MCF 10A (cell line): ENCODE data around the gene ITPA. TPM values are rescaled to one million over a fixed set of nuclear protein-coding genes. Genes with fewer than 3 reads are reported as not detected.

Experiments used
- BruUV-seq: library from RNA; stranded (reverse); fragments of 400-500 nt; replicated peaks from 2 replicates; lab custom pipeline; 2021; lab: Mats Ljungman, UMichigan
- CTCF ChIA-PET: fragments of 300-600 bp; sonication (Branson Sonifier 250); formaldehyde crosslinking; extraction: SDS; loops from one replicate; lab custom pipeline; 2021; ENCODE audit warnings: antibody characterized with exemption, inconsistent platforms; lab: Yijun Ruan, JAX
- POLR2A ChIA-PET: fragments of 300-600, 350-650 bp; sonication (Branson Sonifier 250); formaldehyde crosslinking; extraction: SDS; loops from one replicate; lab custom pipeline; 2020; ENCODE audit warnings: antibody characterized with exemption, inconsistent platforms; lab: Yijun Ruan, JAX
- DNase-seq: peaks from one replicate; pipeline ENCODE4 v3.0.0-alpha.2; 2018; ENCODE audit not compliant: unreplicated experiment
- H3K27ac Mint-ChIP-seq: one replicate; pipeline ENCODE4 v1.8.0; 2022; ENCODE audit warnings: mild to moderate bottlenecking, low read depth, mixed read lengths; ENCODE audit not compliant: unreplicated experiment
- H3K27me3 Mint-ChIP-seq: one replicate; pipeline ENCODE4 v1.8.0; 2022; ENCODE audit warnings: mixed read lengths; ENCODE audit not compliant: insufficient read depth, unreplicated experiment
- H3K36me3 Mint-ChIP-seq: one replicate; pipeline ENCODE4 v1.8.0; 2022; ENCODE audit warnings: mild to moderate bottlenecking, moderate library complexity, mixed read lengths; ENCODE audit not compliant: insufficient read depth, unreplicated experiment
- H3K4me1 Mint-ChIP-seq: one replicate; pipeline ENCODE4 v1.8.0; 2022; ENCODE audit warnings: mixed read lengths; ENCODE audit not compliant: insufficient read depth, unreplicated experiment
- H3K4me3 Mint-ChIP-seq: one replicate; pipeline ENCODE4 v1.8.0; 2022; ENCODE audit warnings: mild to moderate bottlenecking, moderate library complexity, mixed read lengths; ENCODE audit not compliant: unreplicated experiment
- H3K9me3 Mint-ChIP-seq: one replicate; pipeline ENCODE4 v1.8.0; 2022; ENCODE audit warnings: mixed read lengths; ENCODE audit not compliant: unreplicated experiment
- CTCF ChIP-seq: fragments of 200-600 bp; IDR thresholded peaks from one replicate; pipeline ENCODE4 v1.8.0; 2022; ENCODE audit warnings: antibody characterized with exemption, mild to moderate bottlenecking; ENCODE audit not compliant: unreplicated experiment
- intact Hi-C: fragments of 100-400 bp; cut with micrococcal nuclease; formaldehyde crosslinking; loops from 2 replicates; pipeline ENCODE4 v1.14.1; 2022
- total RNA-seq: library from RNA; stranded (reverse); gene quantifications from 2 replicates; pipeline ENCODE4 v1.2.3, GENCODE V29; 2022

Gene ITPA
- total RNA-seq, 1 experiment from 2014 or later = 97.1 TPM

DNA sequence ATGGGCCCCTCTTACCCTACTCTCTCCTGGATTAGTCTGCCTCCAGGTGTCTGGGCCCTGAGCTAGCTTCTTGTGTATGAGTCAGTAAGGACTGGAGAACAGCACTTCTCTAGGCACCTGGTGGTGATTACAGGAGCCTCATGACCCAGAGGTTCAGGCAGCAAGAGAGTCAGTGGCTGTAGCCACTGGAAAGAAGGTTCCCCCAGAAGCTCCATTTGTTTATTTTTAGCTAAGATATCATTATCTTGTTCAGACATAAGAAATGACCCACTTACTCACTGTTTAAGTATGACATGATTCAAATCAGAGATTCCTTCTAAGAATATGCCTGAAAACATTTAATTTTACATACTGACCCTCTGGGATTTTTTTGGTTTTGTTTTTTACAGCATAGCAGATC lies 53.3 kb downstream of the ITPA start:
- no TSS peak for BruUV-seq
- ChIA-PET CTCF (interaction anchor here (0.6 to 1.4 kb wide), 5 partner anchors 10 to 491 kb away, joined by 3 to 5 read pairs (median 3); no protein-coding TSS in a partner anchor), POLR2A (interaction anchor here (0.7 kb wide), 2 partner anchors 16 to 18 kb away, joined by 3 read pairs; no protein-coding TSS in a partner anchor)
- no peak for DNase-seq
- intact Hi-C loops = no loop called here
- no peak overlapping the region for H3K27ac Mint-ChIP-seq
- no peaks in the 10 kb centered on the region for H3K9me3 Mint-ChIP-seq
- no peaks in the 10 kb centered on the region for H3K27me3 Mint-ChIP-seq
- H3K36me3 Mint-ChIP-seq = peaks cover 40% of the 10 kb centered on the region
- no peak for TF ChIP-seq CTCF
- H3K4me1 Mint-ChIP-seq = no peaks in the 10 kb centered on the region
- no peak overlapping the region for H3K4me3 Mint-ChIP-seq

DNA sequence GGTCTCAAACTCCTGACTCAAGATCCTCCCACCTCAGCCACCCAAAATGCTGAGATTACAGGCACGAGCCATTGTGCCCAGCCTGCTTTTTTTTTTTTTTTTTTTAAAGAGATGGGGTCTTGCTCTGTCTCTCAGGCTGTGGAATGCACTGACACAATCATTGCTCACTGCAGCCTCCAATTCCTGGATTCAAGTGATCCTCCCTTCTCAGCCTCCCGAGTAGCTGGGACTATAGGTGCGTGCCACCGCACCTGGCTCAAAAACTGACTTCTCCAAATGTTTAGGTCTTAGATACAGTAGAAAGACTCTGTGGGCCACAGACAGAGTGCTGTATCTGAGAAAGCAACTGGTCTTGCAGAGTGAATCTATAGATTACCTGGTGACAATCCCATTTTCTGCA lies 60.8 kb downstream of the ITPA start:
- POLR2A ChIA-PET = no interaction called here
- Mint-ChIP-seq H3K36me3 (peaks cover 40% of the 10 kb centered on the region), H3K4me3 (no peak overlapping the region), H3K4me1 (no peaks in the 10 kb centered on the region), H3K27ac (no peak overlapping the region), H3K9me3 (no peaks in the 10 kb centered on the region), H3K27me3 (no peaks in the 10 kb centered on the region)
- no TSS peak for BruUV-seq
- intact Hi-C loops = no loop called here
- DNase-seq = no peak
- CTCF ChIA-PET = interaction anchor here (0.7 to 1.2 kb wide), 2 partner anchors 51 to 85 kb away, joined by 3 to 5 read pairs; no protein-coding TSS in a partner anchor
- no peak for TF ChIP-seq CTCF

- Mint-ChIP-seq H3K36me3 (peaks cover 43% of the 10 kb centered on the region), H3K9me3 (no peaks in the 10 kb centered on the region), H3K4me1 (no peaks in the 10 kb centered on the region), H3K27ac (no peak overlapping the region), H3K27me3 (no peaks in the 10 kb centered on the region), H3K4me3 (no peak overlapping the region)
- POLR2A ChIA-PET = interaction anchor here (1.1 kb wide), 1 partner anchor 54 kb away, joined by 4 read pairs; no protein-coding TSS in a partner anchor
- no TSS peak for BruUV-seq
- DNase-seq = no peak
- CTCF ChIA-PET = interaction anchor here (0.6 to 2.2 kb wide), 4 partner anchors 43 to 286 kb away, joined by 3 to 7 read pairs (median 3); no protein-coding TSS in a partner anchor
- intact Hi-C loops = no loop called here
- no peak for TF ChIP-seq CTCF
Measured at GRCh38 chr20:3273371-3273770, 64.1 kb downstream of the ITPA start.

Other genes starting within 250 kb of the ITPA start
- gene GNRH2, start 165.9 kb upstream of the ITPA start, total RNA-seq = 0.88 and 1.0 TPM in 2 replicates
- 62.6 and 68.4 TPM in 2 replicates for gene MRPS26, start 163.4 kb upstream of the ITPA start, total RNA-seq
- not detected in 2 replicates for gene OXT, start 137.9 kb upstream of the ITPA start, total RNA-seq
- not detected in 2 replicates for gene AVP, start 124.8 kb upstream of the ITPA start, total RNA-seq
- 15.0 and 18.2 TPM in 2 replicates for gene FASTKD5, start 49.6 kb upstream of the ITPA start, total RNA-seq
- gene UBOX5, start 49.6 kb upstream of the ITPA start, total RNA-seq = 5.0 and 5.9 TPM in 2 replicates
- 5.3 and 8.5 TPM in 2 replicates for gene LZTS3, start 35.9 kb upstream of the ITPA start, total RNA-seq
- gene DDRGK1, start 4.8 kb upstream of the ITPA start, total RNA-seq = 116 and 136 TPM in 2 replicates
- gene SLC4A11, start 29.7 kb downstream of the ITPA start, total RNA-seq = 4.1 and 5.7 TPM in 2 replicates
- 7.6 and 9.2 TPM in 2 replicates for gene DNAAF9, start 198.2 kb downstream of the ITPA start, total RNA-seq